ENCODE measurements around the gene MACROD2.

DNA sequence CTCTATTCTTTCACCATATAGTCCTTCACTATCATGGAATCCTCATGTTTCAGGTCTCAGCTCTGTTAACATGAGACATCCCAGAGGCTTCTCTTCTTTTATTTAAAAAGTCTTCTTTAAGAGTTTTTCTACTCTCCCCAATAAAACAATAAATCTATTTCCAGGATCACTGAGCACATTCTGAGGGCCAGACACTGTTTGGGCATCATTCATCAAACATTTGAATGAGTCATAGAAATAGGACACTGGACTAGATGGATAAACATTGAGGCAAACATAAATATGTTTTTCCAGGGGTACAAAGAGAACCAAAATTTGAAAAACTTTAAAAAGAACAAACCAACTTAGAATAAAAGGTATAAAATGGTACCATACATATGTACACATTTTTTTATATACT lies 2023.6 kb downstream of the MACROD2 start:
- TF ChIP-seq ZFX (IDR thresholded peaks at IDR 0.05; ENCODE audit: borderline replicate concordance): no peak
- no peak for TF ChIP-seq CTCF (IDR thresholded peaks at IDR 0.05)
